Measurements from ENCODE around the gene INPP4B. TPM values are rescaled to one million over a fixed set of nuclear protein-coding genes. Genes with fewer than 3 reads are reported as not detected.
A peak's percentile ranks its signal among the peaks of the same experiment; 100 is the strongest.
"Not testable (repeated sequence)": the region's sequence is repeated elsewhere in the genome, so short reads cannot be mapped to it uniquely, and the experiment has no call there.

The INPP4B gene
- total and polyA plus RNA-seq, 2 donors: 2.3 to 7.8 TPM

DNA sequence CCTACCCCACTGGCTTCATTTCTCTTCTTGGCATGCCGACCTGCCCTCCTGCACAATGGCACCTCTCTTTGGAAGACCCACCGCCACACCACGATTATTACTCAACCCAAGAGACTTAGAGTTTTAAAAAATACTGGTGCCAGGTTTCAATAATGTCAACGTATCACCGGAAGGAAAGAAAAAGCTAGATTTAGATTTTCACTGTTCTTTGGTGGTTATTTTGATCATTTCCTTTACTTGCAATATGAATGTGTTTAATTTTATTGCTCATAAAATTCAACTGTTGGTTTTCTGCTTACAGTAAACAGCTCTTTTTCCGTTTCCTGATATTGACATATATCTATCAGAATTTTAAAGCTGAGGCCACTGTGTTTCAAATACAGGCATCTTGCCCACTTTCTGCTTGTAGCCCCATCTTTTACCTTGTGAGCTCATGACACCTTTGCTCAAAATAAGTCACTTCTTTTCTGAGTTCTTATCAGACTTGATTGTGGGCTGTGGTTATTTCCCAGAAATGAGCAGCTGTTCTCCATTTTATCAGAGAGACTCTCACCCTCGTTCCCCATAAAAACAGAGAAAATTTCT is 439.1 kb downstream of the INPP4B start:
- Histone ChIP-seq H3K4me3 (ENCODE audit: low read length in 2 of 2) (no peak overlapping the region), H3K36me3 (ENCODE audit: control insufficient read depth in 2 of 2, insufficient read depth in 2 of 2, low read length in 1 of 2) (no peaks in the 10 kb centered on the region), H3K27ac (ENCODE audit: low read depth in 1 of 2, low read length in 1 of 2) (peak overlapping the region; percentile 52 to 74), H3K4me1 (ENCODE audit: control insufficient read depth in 2 of 2, insufficient read depth in 2 of 2, low read length in 2 of 2) (peaks cover 20 to 24% of the 10 kb centered on the region in 2 donors), H3K9me3 (ENCODE audit: control insufficient read depth in 2 of 2, insufficient read depth in 1 of 2, low read length in 1 of 2) (no peaks in the 10 kb centered on the region), H3K27me3 (ENCODE audit: control insufficient read depth in 2 of 2, insufficient read depth in 1 of 2, low read length in 1 of 2) (no peaks in the 10 kb centered on the region)
- WGBS: 27% methylated on average over 7 of the region's 7 CpGs
- DNase-seq (ENCODE audit: low read depth in 6 of 9, low spot score in 9 of 9): peak in 5 of 9 donors; percentile 11 to 52 (median 14)

DNA sequence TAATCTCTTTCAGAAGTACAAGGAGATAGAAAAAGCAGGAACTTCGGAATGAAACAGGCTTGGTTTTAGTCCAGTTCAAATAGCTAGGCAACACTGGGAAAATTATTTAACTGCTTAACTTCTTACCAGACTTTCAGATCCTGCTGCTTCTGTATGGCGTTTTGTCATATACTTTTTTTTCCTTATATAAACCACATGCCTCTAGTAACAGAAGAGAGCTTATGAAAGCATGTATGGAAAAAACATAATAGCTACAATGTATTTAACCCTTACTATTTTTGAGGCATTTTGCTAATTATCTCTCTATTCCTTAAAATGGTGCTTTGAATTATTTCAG is 439.6 kb downstream of the INPP4B start:
- peaks cover 20 to 24% of the 10 kb centered on the region in 2 donors for H3K4me1 ChIP-seq (ENCODE audit: control insufficient read depth in 2 of 2, insufficient read depth in 2 of 2, low read length in 2 of 2)
- peak overlapping the region in 1 of 2 donors; percentile 74 for H3K27ac ChIP-seq (ENCODE audit: low read depth in 1 of 2, low read length in 1 of 2)
- H3K27me3 ChIP-seq (ENCODE audit: control insufficient read depth in 2 of 2, insufficient read depth in 1 of 2, low read length in 1 of 2): no peaks in the 10 kb centered on the region
- 53% methylated on average over 2 of the region's 2 CpGs for WGBS
- H3K36me3 ChIP-seq (ENCODE audit: control insufficient read depth in 2 of 2, insufficient read depth in 2 of 2, low read length in 1 of 2): no peaks in the 10 kb centered on the region
- no peak overlapping the region for H3K4me3 ChIP-seq (ENCODE audit: low read length in 2 of 2)
- no peaks in the 10 kb centered on the region for H3K9me3 ChIP-seq (ENCODE audit: control insufficient read depth in 2 of 2, insufficient read depth in 1 of 2, low read length in 1 of 2)
- DNase-seq (ENCODE audit: low read depth in 6 of 9, low spot score in 9 of 9): peak in 1 of 9 donors; percentile 23

DNA sequence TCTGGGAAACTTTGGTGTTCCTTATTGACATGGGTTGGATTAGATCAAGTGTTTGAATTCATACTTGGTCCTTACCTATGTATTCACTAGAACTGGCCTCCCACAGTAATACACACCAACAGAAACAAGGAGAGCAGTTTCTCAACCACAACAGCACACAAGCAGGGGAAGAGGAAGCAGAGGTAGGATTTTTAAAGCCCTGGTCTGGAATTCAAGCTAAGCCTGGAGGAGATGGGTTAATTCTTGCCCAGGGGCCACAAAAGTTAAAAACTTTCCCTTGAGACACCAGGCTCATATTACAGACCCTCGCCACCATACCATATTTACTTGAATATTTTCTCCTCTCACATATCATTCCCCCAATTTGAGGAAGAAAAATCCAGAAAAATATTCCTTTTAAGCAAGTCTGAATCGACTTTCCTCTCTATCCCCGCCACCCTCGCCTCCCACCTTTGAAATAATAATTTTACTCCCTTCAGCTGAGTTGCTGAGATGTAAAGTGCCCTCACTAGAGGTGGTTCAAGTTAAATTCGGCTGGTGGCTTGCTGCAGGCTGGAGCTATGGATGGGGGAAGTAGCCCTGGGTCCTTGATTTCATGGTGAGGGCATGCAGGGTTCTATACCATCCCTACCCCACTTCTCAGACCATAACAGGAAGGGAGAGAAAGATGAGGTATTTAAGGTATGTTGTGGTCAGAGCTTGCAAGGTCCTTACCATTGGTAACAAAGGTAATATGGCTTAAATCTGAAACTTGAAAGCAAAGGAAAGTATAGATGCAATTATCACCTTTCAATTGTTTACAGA is 440.2 kb downstream of the INPP4B start:
- DNase-seq (ENCODE audit: low read depth in 6 of 9, low spot score in 9 of 9): peak in 2 of 9 donors; percentile 7 to 18
- Histone ChIP-seq H3K27ac (ENCODE audit: low read depth in 1 of 2, low read length in 1 of 2) (peak overlapping the region; percentile 1 to 74), H3K9me3 (ENCODE audit: control insufficient read depth in 2 of 2, insufficient read depth in 1 of 2, low read length in 1 of 2) (no peaks in the 10 kb centered on the region), H3K4me3 (ENCODE audit: low read length in 2 of 2) (peak overlapping the region; percentile 43 to 50), H3K27me3 (ENCODE audit: control insufficient read depth in 2 of 2, insufficient read depth in 1 of 2, low read length in 1 of 2) (no peaks in the 10 kb centered on the region), H3K36me3 (ENCODE audit: control insufficient read depth in 2 of 2, insufficient read depth in 2 of 2, low read length in 1 of 2) (no peaks in the 10 kb centered on the region), H3K4me1 (ENCODE audit: control insufficient read depth in 2 of 2, insufficient read depth in 2 of 2, low read length in 2 of 2) (peaks cover 20 to 24% of the 10 kb centered on the region in 2 donors)
- WGBS: 76% methylated on average over 5 of the region's 5 CpGs

DNA sequence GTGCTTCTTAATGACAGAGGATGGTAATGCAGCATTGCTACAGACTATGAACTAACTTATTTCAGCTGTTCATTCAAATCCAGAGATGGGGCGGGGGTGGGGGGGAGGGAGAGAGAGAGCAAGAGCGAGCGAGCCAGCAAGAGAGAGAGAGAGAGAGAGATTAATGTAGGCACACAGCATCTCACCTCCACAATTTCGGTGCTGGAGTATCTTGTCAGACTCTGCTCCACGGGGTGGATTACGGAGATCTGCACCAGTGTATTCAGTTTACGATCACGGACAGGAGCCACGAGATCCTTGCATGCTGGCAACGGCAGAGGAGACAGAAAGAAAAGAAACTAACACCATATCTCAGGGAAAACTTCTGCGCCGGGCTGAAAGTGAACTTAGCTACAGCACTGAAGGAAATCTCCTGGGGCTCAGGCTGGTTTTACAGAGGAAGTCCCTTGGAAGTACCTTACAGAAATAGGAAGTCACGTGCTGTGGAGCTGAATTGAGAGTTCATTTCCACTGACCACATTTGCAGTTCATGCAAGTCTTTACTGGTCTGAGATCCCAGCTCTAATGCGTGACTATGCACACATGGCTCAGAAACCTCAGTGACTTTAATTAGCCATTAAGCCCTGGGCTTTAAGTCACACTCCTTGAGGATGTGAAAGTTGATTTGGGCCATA is 440.9 kb downstream of the INPP4B start:
- H3K9me3 ChIP-seq (ENCODE audit: control insufficient read depth in 2 of 2, insufficient read depth in 1 of 2, low read length in 1 of 2): no peaks in the 10 kb centered on the region
- peak; percentile 28 to 75 (median 33) for DNase-seq (ENCODE audit: low read depth in 6 of 9, low spot score in 9 of 9)
- 2% methylated on average over 14 of the region's 14 CpGs for WGBS
- H3K36me3 ChIP-seq (ENCODE audit: control insufficient read depth in 2 of 2, insufficient read depth in 2 of 2, low read length in 1 of 2): no peaks in the 10 kb centered on the region
- H3K27ac ChIP-seq (ENCODE audit: low read depth in 1 of 2, low read length in 1 of 2): peak overlapping the region; percentile 38 to 74
- H3K4me1 ChIP-seq (ENCODE audit: control insufficient read depth in 2 of 2, insufficient read depth in 2 of 2, low read length in 2 of 2): peaks cover 20 to 24% of the 10 kb centered on the region in 2 donors
- peak overlapping the region; percentile 43 to 50 for H3K4me3 ChIP-seq (ENCODE audit: low read length in 2 of 2)
- H3K27me3 ChIP-seq (ENCODE audit: control insufficient read depth in 2 of 2, insufficient read depth in 1 of 2, low read length in 1 of 2): no peaks in the 10 kb centered on the region

DNA sequence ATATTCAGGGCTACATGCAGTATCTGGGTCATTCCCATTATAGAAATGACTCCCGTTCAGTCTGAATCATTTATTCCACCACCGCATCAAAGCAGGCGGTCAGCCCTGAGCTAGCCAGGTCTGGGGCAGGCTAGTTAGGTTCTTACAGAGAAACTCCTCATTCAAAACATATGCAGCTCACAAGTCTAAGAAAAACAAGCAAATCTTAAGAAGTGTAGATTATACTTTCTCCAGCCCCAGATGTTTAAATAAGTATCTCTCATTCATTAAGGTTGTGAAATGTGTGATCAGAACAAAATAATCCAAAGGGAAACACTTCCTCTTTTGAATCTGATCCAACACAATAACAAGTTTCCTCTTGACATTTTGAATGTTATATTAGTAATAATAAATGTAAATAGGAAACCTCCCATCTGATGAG is 441.9 kb downstream of the INPP4B start:
- DNase-seq (ENCODE audit: low read depth in 6 of 9, low spot score in 9 of 9): no peak
- 55% methylated on average over 3 of the region's 3 CpGs for WGBS
- H3K27ac ChIP-seq (ENCODE audit: low read depth in 1 of 2, low read length in 1 of 2): no peak overlapping the region
- H3K27me3 ChIP-seq (ENCODE audit: control insufficient read depth in 2 of 2, insufficient read depth in 1 of 2, low read length in 1 of 2): no peaks in the 10 kb centered on the region
- no peaks in the 10 kb centered on the region for H3K36me3 ChIP-seq (ENCODE audit: control insufficient read depth in 2 of 2, insufficient read depth in 2 of 2, low read length in 1 of 2)
- H3K4me3 ChIP-seq (ENCODE audit: low read length in 2 of 2): peak overlapping the region in 1 of 2 donors; percentile 50
- peaks cover 20 to 24% of the 10 kb centered on the region in 2 donors for H3K4me1 ChIP-seq (ENCODE audit: control insufficient read depth in 2 of 2, insufficient read depth in 2 of 2, low read length in 2 of 2)
- H3K9me3 ChIP-seq (ENCODE audit: control insufficient read depth in 2 of 2, insufficient read depth in 1 of 2, low read length in 1 of 2): no peaks in the 10 kb centered on the region

DNA sequence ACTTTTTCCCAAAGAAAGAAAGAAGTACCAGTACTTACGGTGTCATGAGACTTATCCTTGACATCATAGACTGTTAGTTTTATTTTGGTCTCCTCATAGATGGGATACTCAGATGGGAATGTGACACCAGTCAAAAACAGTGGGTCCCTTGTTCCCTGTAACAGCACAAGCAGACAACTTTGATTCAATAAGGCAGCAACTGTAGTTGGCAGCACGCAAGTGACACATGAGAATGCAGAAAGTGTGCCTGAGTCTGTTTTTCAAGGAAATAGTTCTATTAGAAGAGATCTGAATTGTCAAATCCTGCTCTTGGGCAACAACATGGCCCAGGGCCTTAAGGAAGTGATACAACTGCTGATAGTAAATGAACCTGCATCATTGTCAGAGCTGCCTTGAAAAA is 443.2 kb downstream of the INPP4B start:
- Histone ChIP-seq H3K4me1 (ENCODE audit: control insufficient read depth in 2 of 2, insufficient read depth in 2 of 2, low read length in 2 of 2) (peaks cover 20 to 24% of the 10 kb centered on the region in 2 donors), H3K9me3 (ENCODE audit: control insufficient read depth in 2 of 2, insufficient read depth in 1 of 2, low read length in 1 of 2) (no peaks in the 10 kb centered on the region), H3K36me3 (ENCODE audit: control insufficient read depth in 2 of 2, insufficient read depth in 2 of 2, low read length in 1 of 2) (no peaks in the 10 kb centered on the region), H3K27me3 (ENCODE audit: control insufficient read depth in 2 of 2, insufficient read depth in 1 of 2, low read length in 1 of 2) (no peaks in the 10 kb centered on the region), H3K27ac (ENCODE audit: low read depth in 1 of 2, low read length in 1 of 2) (no peak overlapping the region), H3K4me3 (ENCODE audit: low read length in 2 of 2) (no peak overlapping the region)
- WGBS: 97% methylated on average over 2 of the region's 2 CpGs
- DNase-seq (ENCODE audit: low read depth in 6 of 9, low spot score in 9 of 9): no peak

DNA sequence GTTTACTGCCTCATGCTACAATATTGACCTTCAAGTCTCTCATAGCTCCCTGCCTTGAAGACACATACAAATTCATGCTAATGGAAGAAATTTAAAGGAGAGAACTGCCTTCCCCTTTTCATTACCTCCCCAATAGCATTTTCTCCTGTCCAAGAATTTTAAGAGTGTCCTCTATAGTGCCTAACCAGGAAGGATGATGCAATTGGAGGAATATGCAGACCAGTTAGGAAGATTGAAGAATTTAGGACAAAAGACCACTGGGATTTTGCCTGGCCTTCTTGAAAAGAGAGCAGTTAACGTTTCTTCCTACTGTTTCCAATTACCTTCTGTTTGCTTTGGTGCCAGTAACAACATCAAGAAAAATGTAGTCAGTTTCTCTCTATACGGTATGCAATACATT is 443.9 kb downstream of the INPP4B start:
- Histone ChIP-seq H3K9me3 (ENCODE audit: control insufficient read depth in 2 of 2, insufficient read depth in 1 of 2, low read length in 1 of 2) (no peaks in the 10 kb centered on the region), H3K36me3 (ENCODE audit: control insufficient read depth in 2 of 2, insufficient read depth in 2 of 2, low read length in 1 of 2) (no peaks in the 10 kb centered on the region), H3K4me1 (ENCODE audit: control insufficient read depth in 2 of 2, insufficient read depth in 2 of 2, low read length in 2 of 2) (peaks cover 14 to 19% of the 10 kb centered on the region in 2 donors), H3K4me3 (ENCODE audit: low read length in 2 of 2) (no peak overlapping the region), H3K27ac (ENCODE audit: low read depth in 1 of 2, low read length in 1 of 2) (no peak overlapping the region), H3K27me3 (ENCODE audit: control insufficient read depth in 2 of 2, insufficient read depth in 1 of 2, low read length in 1 of 2) (no peaks in the 10 kb centered on the region)
- 92% methylated on average over 2 of the region's 2 CpGs for WGBS
- no peak for DNase-seq (ENCODE audit: low read depth in 6 of 9, low spot score in 9 of 9)

DNA sequence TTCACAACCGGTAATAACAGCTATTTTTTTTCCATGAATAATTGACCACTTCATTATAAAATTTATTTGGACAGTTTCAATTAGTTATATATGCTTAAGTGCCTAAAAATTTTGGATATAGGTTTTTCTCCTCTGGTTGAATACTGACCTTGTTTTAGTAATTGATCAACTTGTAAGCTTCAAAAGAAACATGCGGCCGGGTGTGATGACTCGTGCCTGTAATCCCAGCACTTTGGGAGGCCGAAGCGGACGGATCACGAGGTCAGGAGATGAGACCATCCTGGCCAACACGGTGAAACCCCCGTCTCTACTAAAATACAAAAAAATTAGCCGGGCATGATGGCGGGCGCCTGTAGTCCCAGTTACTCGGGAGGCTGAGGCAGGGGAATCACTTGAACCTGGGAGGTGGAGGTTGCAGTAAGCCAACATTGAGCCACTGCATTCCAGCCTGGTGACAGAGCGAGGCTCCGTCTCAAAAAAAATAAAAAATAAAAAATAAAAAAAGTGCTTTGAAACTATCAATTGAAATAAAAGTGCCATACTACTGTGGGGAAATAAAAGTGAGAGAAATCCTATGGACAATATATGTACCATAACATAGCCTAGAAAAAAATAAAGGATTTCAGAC is 448.6 kb downstream of the INPP4B start:
- DNase-seq (ENCODE audit: low read depth in 6 of 9, low spot score in 9 of 9); H3K27ac ChIP-seq (ENCODE audit: low read depth in 1 of 2, low read length in 1 of 2); H3K36me3 ChIP-seq (ENCODE audit: control insufficient read depth in 2 of 2, insufficient read depth in 2 of 2, low read length in 1 of 2); H3K9me3 ChIP-seq (ENCODE audit: control insufficient read depth in 2 of 2, insufficient read depth in 1 of 2, low read length in 1 of 2); H3K4me3 ChIP-seq (ENCODE audit: low read length in 2 of 2); H3K27me3 ChIP-seq (ENCODE audit: control insufficient read depth in 2 of 2, insufficient read depth in 1 of 2, low read length in 1 of 2); H3K4me1 ChIP-seq (ENCODE audit: control insufficient read depth in 2 of 2, insufficient read depth in 2 of 2, low read length in 2 of 2): not testable (repeated sequence)
- WGBS: 95% methylated on average over 16 of the region's 16 CpGs

DNA sequence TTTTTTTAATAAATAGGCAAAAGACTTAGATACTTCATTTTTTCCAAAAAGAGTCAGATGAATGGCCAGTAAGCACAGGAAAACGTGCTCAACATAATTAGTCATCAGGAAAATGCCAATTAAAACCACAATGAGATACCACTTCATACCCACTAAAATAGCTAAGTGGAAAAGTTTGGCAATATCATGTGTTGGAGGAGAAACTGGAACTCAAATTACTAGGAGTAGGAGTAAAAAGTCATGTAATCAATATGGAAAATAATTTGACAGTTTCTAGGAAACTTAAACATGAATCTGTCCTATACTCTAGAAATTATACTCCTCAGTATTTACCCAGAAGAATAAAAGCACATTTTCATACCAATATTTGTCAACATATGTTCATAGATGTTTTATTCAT is 449.8 kb downstream of the INPP4B start:
- H3K4me3 ChIP-seq (ENCODE audit: low read length in 2 of 2): no peak overlapping the region
- H3K36me3 ChIP-seq (ENCODE audit: control insufficient read depth in 2 of 2, insufficient read depth in 2 of 2, low read length in 1 of 2): no peaks in the 10 kb centered on the region
- H3K27ac ChIP-seq (ENCODE audit: low read depth in 1 of 2, low read length in 1 of 2): no peak overlapping the region
- H3K4me1 ChIP-seq (ENCODE audit: control insufficient read depth in 2 of 2, insufficient read depth in 2 of 2, low read length in 2 of 2): no peaks in the 10 kb centered on the region
- DNase-seq (ENCODE audit: low read depth in 6 of 9, low spot score in 9 of 9): no peak
- WGBS: 55% methylated on average over 1 of the region's 1 CpG
- H3K27me3 ChIP-seq (ENCODE audit: control insufficient read depth in 2 of 2, insufficient read depth in 1 of 2, low read length in 1 of 2): no peaks in the 10 kb centered on the region
- H3K9me3 ChIP-seq (ENCODE audit: control insufficient read depth in 2 of 2, insufficient read depth in 1 of 2, low read length in 1 of 2): no peaks in the 10 kb centered on the region
